Smooth muscle cell of the pulmonary artery (primary cell): ENCODE results near the gene SLC10A1. TPM values are rescaled to one million over a fixed set of nuclear protein-coding genes. Genes with fewer than 3 reads are reported as not detected.

ENCODE experiments used
- total RNA-seq: library from RNA; depleted of rRNA; stranded (reverse); fragments of >200 nt; gene quantifications from 2 replicates; pipeline ENCODE4 v1.2.3, GENCODE V29; 2014

Gene SLC10A1
- not detected in 2 replicates for total RNA-seq

GRCh38 chr14:69796797-69797500, at the start of gene SLC10A1:
SLC10A1 (minus strand) TSS chr14:69797241; CDS start chr14:69797155, 86 bp downstream.

GRCh38 chr14:69766984-69767368, 30.1 kb downstream of the SLC10A1 start, which contains the start of gene SRSF5:
SRSF5 (plus strand) TSS chr14:69767142; CDS start chr14:69768157, 1,015 bp downstream.

Other genes with a start within 250 kb of the SLC10A1 start
- gene CCDC177, start 222.4 kb downstream of the SLC10A1 start, total RNA-seq, result not detected in 2 replicates
- 13.4 and 18.9 TPM in 2 replicates for gene SUSD6, start 185.6 kb downstream of the SLC10A1 start, total RNA-seq
- 96.0 and 129 TPM in 2 replicates for gene SRSF5, start 30.1 kb downstream of the SLC10A1 start, total RNA-seq
- 0.26 and 12.9 TPM in 2 replicates for gene SMOC1, start 82.2 kb upstream of the SLC10A1 start, total RNA-seq